HepG2 (cell line): Measurements from ENCODE around the gene SHTN1. TPM values are rescaled to one million over a fixed set of nuclear protein-coding genes. Genes with fewer than 3 reads are reported as not detected.

ENCODE experiments used
- ATAC-seq: fragments of 200-7000 bp; cut with Tn5 transposase; 3 replicates; pipeline ENCODE4 v1.9.1; 2020; ENCODE audit warnings: mild to moderate bottlenecking, moderate library complexity
- BruUV-seq: library from RNA; stranded (reverse); fragments of 400-500 nt; replicated peaks from 2 replicates; lab custom pipeline; 2021; lab: Mats Ljungman, UMichigan
- CTCF ChIA-PET: fragments of 300-600 bp; formaldehyde crosslinking; extraction: SDS; loops from one replicate; lab custom pipeline; 2021; ENCODE audit warnings: low total read pairs, inconsistent platforms, low intra/inter-chr PET ratio; lab: Yijun Ruan, JAX
- POLR2A ChIA-PET: fragments of 350-600 bp; sonication (Branson Sonifier 250); formaldehyde crosslinking; loops from one replicate; lab custom pipeline; 2020; ENCODE audit warnings: antibody characterized with exemption, inconsistent platforms; lab: Yijun Ruan, JAX
- DNase-seq: peaks from one replicate; pipeline ENCODE4 v3.0.0-alpha.2; 2015; ENCODE audit warnings: low spot score
- FAIRE-seq: peaks from 3 replicates; lab custom pipeline; 2011; peaks lifted over from hg19 to GRCh38; lab: Jason Lieb, UNC
- H2AFZ ChIP-seq: one replicate; pipeline ENCODE4 v1.6.1; 2011; ENCODE audit warnings: low read length, inconsistent platforms
- H3K27ac ChIP-seq: fragments of 300-600 bp; 3 replicates; pipeline ENCODE4 v1.8.0; 2011; ENCODE audit warnings: mixed run types, mild to moderate bottlenecking, mixed read lengths, low read length, inconsistent platforms; ENCODE audit not compliant: insufficient read depth; ENCODE audit errors: extremely low read length
- H3K27me3 ChIP-seq, 2 experiments: fragments of 200-600 bp in 1 of 2; 2 replicates in 1 of 2; 3 replicates in 1 of 2; pipeline versions ENCODE4 v1.6.0 to v1.8.0; 2011; ENCODE audit warnings: low read length in 2 of 2, mild to moderate bottlenecking in 2 of 2, moderate library complexity in 2 of 2, inconsistent platforms in 1 of 2; ENCODE audit not compliant: insufficient read depth in 2 of 2, control insufficient read depth in 1 of 2
- H3K36me3 ChIP-seq, 2 experiments: fragments of 200-600 bp in 1 of 2; replicated peaks in 1 of 2; 2 replicates in 1 of 2; 3 replicates in 1 of 2; pipeline versions ENCODE4 v1.5.1 to v1.8.0; 2011; ENCODE audit warnings: low read length in 2 of 2, inconsistent platforms in 1 of 2; ENCODE audit not compliant: insufficient read depth in 2 of 2, control insufficient read depth in 1 of 2
- H3K4me1 ChIP-seq: 2 replicates; pipeline ENCODE4 v1.5.1; 2012; ENCODE audit warnings: low read length, inconsistent platforms; ENCODE audit not compliant: insufficient read depth
- H3K4me2 ChIP-seq: 2 replicates; pipeline ENCODE4 v1.6.0; 2011; ENCODE audit warnings: low read depth, low read length, inconsistent platforms
- H3K4me3 ChIP-seq, 3 experiments: fragments of 200-600 bp in 1 of 3; sonication (generic), shearing (Covaris generic) in 1 of 3; replicated peaks in 1 of 3; 2 replicates each; pipeline ENCODE4 v1.5.1; 2011 to 2016; ENCODE audit warnings: low read length in 3 of 3, inconsistent platforms in 2 of 3, low read depth in 2 of 3, mild to moderate bottlenecking in 2 of 3, control low read depth in 1 of 3, mixed read lengths in 1 of 3; ENCODE audit not compliant: insufficient read depth in 1 of 3
- H3K79me2 ChIP-seq: one replicate; pipeline ENCODE4 v1.6.1; 2011; ENCODE audit warnings: low read length, inconsistent platforms; ENCODE audit not compliant: insufficient read depth
- H3K9ac ChIP-seq: 2 replicates; pipeline ENCODE4 v1.6.0; 2011; ENCODE audit warnings: mild to moderate bottlenecking, low read depth, low read length, inconsistent platforms; ENCODE audit not compliant: insufficient read depth
- H3K9me3 ChIP-seq: 2 replicates; pipeline ENCODE4 v1.5.1; 2012; ENCODE audit warnings: mild to moderate bottlenecking, low read length
- H4K20me1 ChIP-seq: 2 replicates; pipeline ENCODE4 v1.6.0; 2011; ENCODE audit warnings: inconsistent platforms, mild to moderate bottlenecking, low read length, moderate library complexity; ENCODE audit not compliant: insufficient read depth
- AGO2 ChIP-seq: fragments of 200-400 bp; formaldehyde crosslinking; optimal IDR thresholded peaks from 2 replicates; pipeline ENCODE3; 2017; ENCODE audit warnings: mild to moderate bottlenecking, low read depth, low read length, moderate library complexity
- ATF6 ChIP-seq: sonication (generic); formaldehyde crosslinking; conservative IDR thresholded peaks from 2 replicates; pipeline ENCODE4 v1.4.0; 2020; ENCODE audit warnings: missing genetic modification reagents
- CBX1 ChIP-seq: IDR thresholded peaks from one replicate; pipeline ENCODE4 v1.6.1; 2016; ENCODE audit warnings: antibody characterized with exemption, low read depth
- CC2D1A ChIP-seq: sonication (generic); formaldehyde crosslinking; IDR thresholded peaks from 2 replicates; pipeline ENCODE4 v1.8.1; 2023; ENCODE audit warnings: mild to moderate bottlenecking, missing genetic modification reagents
- FOXA1 ChIP-seq, 2 experiments: fragments of 450-650 bp in 1 of 2; sonication (generic) in 1 of 2; formaldehyde crosslinking in 1 of 2; IDR thresholded peaks; 2 replicates each; pipeline versions ENCODE4 v1.4.0 to v1.6.1; 2016 to 2020; ENCODE audit warnings: missing genetic modification reagents in 1 of 2
- MAF1 ChIP-seq: sonication (generic); formaldehyde crosslinking; IDR thresholded peaks from 2 replicates; pipeline ENCODE4 v1.5.0; 2020; ENCODE audit warnings: missing genetic modification reagents, borderline replicate concordance
- TRIM22 ChIP-seq: fragments of 450-650 bp; IDR thresholded peaks from 2 replicates; pipeline ENCODE4 v1.6.1; 2017
- USF2 ChIP-seq, 2 experiments: sonication (generic) in 1 of 2; formaldehyde crosslinking in 1 of 2; IDR thresholded peaks; 2 replicates each; pipeline versions ENCODE4 v1.5.1 to v1.6.1; 2011 to 2020; ENCODE audit warnings: borderline replicate concordance in 1 of 2, low read depth in 1 of 2, low read length in 1 of 2, mild to moderate bottlenecking in 1 of 2, missing genetic modification reagents in 1 of 2, moderate library complexity in 1 of 2
- ZNF230 ChIP-seq: sonication (generic); formaldehyde crosslinking; IDR thresholded peaks from 2 replicates; pipeline ENCODE4 v1.4.0; 2020; ENCODE audit warnings: mild to moderate bottlenecking, missing genetic modification reagents
- ZNF383 ChIP-seq: sonication (generic); formaldehyde crosslinking; IDR thresholded peaks from 2 replicates; pipeline ENCODE4 v1.4.0; 2020; ENCODE audit warnings: missing genetic modification reagents, mild to moderate bottlenecking, borderline replicate concordance
- WGBS: methylation state at CpG from one replicate; pipeline ENCODE4 v1.1.6; 2017; ENCODE audit warnings: low lambda C conversion rate; 5-methylcytosine and 5-hydroxymethylcytosine counted together
- in situ Hi-C: cut with HindIII; loops from 2 replicates; pipeline ENCODE4 v1.10.0; 2017; ENCODE audit warnings: low pct_unique_long_range_greater_than_20kb; ENCODE audit not compliant: extremely low pct_ligation_motif_present
- intact Hi-C: fragments of 100-400 bp; cut with micrococcal nuclease; formaldehyde crosslinking; loops from one replicate; pipeline ENCODE4 v1.10.0; 2022; ENCODE audit not compliant: unreplicated experiment
- polyA plus RNA-seq, 8 experiments: library from polyadenylated mRNA; depleted of rRNA in 3 of 8; stranded (reverse) in 7 of 8; unstranded in 1 of 8; fragments of >200 nt; fragmentation: Illumina TruSeq in 4 of 8; extraction: Trizol in 4 of 8; gene quantifications; 2 replicates each; pipeline versions ENCODE4 v1.2.1 to v1.2.3, GENCODE V29; 2011 to 2016; ENCODE audit warnings: low read depth in 4 of 8, missing spikeins in 1 of 8, mixed read lengths in 1 of 8; ENCODE audit not compliant: insufficient read depth in 1 of 8
- total RNA-seq, 5 experiments: library from RNA; depleted of rRNA; stranded (reverse); fragments of >200 nt; fragmentation: Illumina TruSeq; extraction: Trizol; gene quantifications; 2 replicates each; pipeline ENCODE4 v1.2.3, GENCODE V29; 2016; ENCODE audit warnings: low read depth in 1 of 5

The SHTN1 gene
- total and polyA plus RNA-seq, 2 of the 13 experiments (the other 11 are each of a cell fraction or from before 2014, with no cell fraction given), result 11.3 to 15.6 TPM

GRCh38 chr10:116845823-116846222 lies 159.2 kb downstream of the SHTN1 start:
- Histone ChIP-seq H3K27ac (no peak overlapping the region), H2AFZ (no peak overlapping the region), H3K4me3 (no peak overlapping the region), H4K20me1 (no peaks in the 10 kb centered on the region), H3K9ac (no peak overlapping the region), H3K4me2 (no peak overlapping the region), H3K9me3 (no peaks in the 10 kb centered on the region), H3K36me3 (no peaks in the 10 kb centered on the region), H3K79me2 (no peaks in the 10 kb centered on the region), H3K4me1 (peaks cover 2% of the 10 kb centered on the region; the same call in 1 of the 2 replicates), H3K27me3 (peaks cover 0 to 25% of the 10 kb centered on the region in 2 experiments; a peak in 2 of 5 replicates)
- POLR2A ChIA-PET, result no interaction called here
- in situ Hi-C loops (no loop called here), intact Hi-C loops (no loop called here)
- FAIRE-seq (no peak), DNase-seq (no peak), ATAC-seq (no peak)
- 0% methylated on average over 2 of the region's 2 CpGs for WGBS
- CTCF ChIA-PET, result no interaction called here
- no TSS peak for BruUV-seq
- TF ChIP-seq FOXA1 (IDR thresholded peaks at IDR 0.05) (no peak), FOXA1 (CRISPR knock-in tag; IDR thresholded peaks at IDR 0.05) (no peak), TRIM22 (no peak), ZNF230 (CRISPR knock-in tag) (no peak)

- H3K27ac ChIP-seq, result no peak overlapping the region
- ChIA-PET POLR2A (interaction anchor here (0.8 kb wide), 1 partner anchor 9 kb away, joined by 3 read pairs; the partner anchor contains the start of gene ENO4), CTCF (no interaction called here)
- no peak overlapping the region for H2AFZ ChIP-seq
- no TSS peak for BruUV-seq
- FAIRE-seq (no peak), ATAC-seq (no peak), DNase-seq (no peak)
- peaks cover 0 to 1% of the 10 kb centered on the region in 2 experiments; a peak in 1 of 5 replicates for H3K27me3 ChIP-seq
- no peaks in the 10 kb centered on the region for H4K20me1 ChIP-seq
- peaks cover 22% of the 10 kb centered on the region for H3K4me1 ChIP-seq
- H3K36me3 ChIP-seq, result no peaks in the 10 kb centered on the region
- no peaks in the 10 kb centered on the region for H3K9me3 ChIP-seq
- no peaks in the 10 kb centered on the region for H3K79me2 ChIP-seq
- H3K4me2 ChIP-seq, result no peak overlapping the region
- 41% methylated on average over 6 of the region's 6 CpGs for WGBS
- no peak overlapping the region for H3K9ac ChIP-seq
- intact Hi-C loops, result no loop called here
- no peak overlapping the region for H3K4me3 ChIP-seq
- in situ Hi-C loops, result no loop called here
- TF ChIP-seq MAF1 (CRISPR knock-in tag) (no peak), ATF6 (CRISPR knock-in tag) (no peak), CC2D1A (no peak), USF2 (IDR thresholded peaks at IDR 0.05; ENCODE audit: low read depth, low read length) (no peak), USF2 (CRISPR knock-in tag; IDR thresholded peaks at IDR 0.05; ENCODE audit: borderline replicate concordance) (no peak), ZNF383 (CRISPR knock-in tag) (no peak), CBX1 (no peak), AGO2 (no peak)
These were observed 164.5 kb downstream of the SHTN1 start for GRCh38 chr10:116840389-116841075.
